HepG2 (cell line): Measurements from ENCODE around the gene MYL6B.

ENCODE experiments used
- CHD2 ChIP-seq: IDR thresholded peaks from 2 replicates; pipeline ENCODE4 v1.6.1; 2011; ENCODE audit warnings: low read depth, low read length, improper control_type of control experiment
- JARID2 ChIP-seq: sonication (generic); formaldehyde crosslinking; IDR thresholded peaks from 2 replicates; pipeline ENCODE4 v1.8.1; 2023; ENCODE audit warnings: missing genetic modification reagents, inconsistent platforms; ENCODE audit not compliant: insufficient replicate concordance
- POLR2A ChIP-seq, 2 experiments: IDR thresholded peaks; 2 replicates each; pipeline ENCODE4 v1.6.1; 2011; ENCODE audit warnings: low read depth in 2 of 2, low read length in 2 of 2, mild to moderate bottlenecking in 1 of 2, moderate library complexity in 1 of 2; ENCODE audit not compliant: insufficient read depth in 1 of 2
- ZNF510 ChIP-seq: sonication (generic); formaldehyde crosslinking; IDR thresholded peaks from 2 replicates; pipeline ENCODE4 v1.4.0; 2020; ENCODE audit warnings: low read depth, mild to moderate bottlenecking, missing genetic modification reagents

DNA sequence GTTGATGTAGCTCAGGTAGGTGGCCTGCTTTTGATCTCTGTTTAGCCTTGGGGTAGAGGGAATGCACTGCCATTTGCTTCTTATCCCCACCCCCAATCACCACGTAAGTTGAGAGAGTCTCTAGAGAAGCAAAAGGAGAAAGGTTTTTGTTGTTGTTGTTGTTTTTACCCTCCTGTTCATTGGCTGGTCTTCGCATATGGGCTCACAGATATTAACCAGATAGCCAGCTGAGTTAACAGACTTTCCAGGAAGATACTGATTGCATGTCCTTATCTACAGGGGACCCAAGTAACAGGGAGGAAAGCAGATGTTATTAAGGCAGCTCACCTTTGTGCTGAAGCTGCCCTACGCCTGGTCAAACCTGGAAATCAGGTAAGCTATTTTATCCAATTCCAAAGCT, 45.1 kb upstream of the MYL6B start:
- TF ChIP-seq CHD2, result no peak
- no peak for TF ChIP-seq JARID2 (CRISPR knock-in tag)
- no peak for TF ChIP-seq ZNF510 (CRISPR knock-in tag)
- no peak for TF ChIP-seq POLR2A (IDR thresholded peaks at IDR 0.05; ENCODE audit: insufficient read depth in 1 of 2, low read depth in 2 of 2, low read length in 2 of 2)
